Stimulated activated CD8-positive, alpha-beta memory T cell treated with anti-CD3 and anti-CD28 coated beads, Interleukin-4, amount 100 ng/mL, for 1 hour (primary cell): Measurements from ENCODE around the gene PLSCR2.
"Not testable (repeated sequence)": the region's sequence is repeated elsewhere in the genome, so short reads cannot be mapped to it uniquely, and the experiment has no call there.

Experiments
- DNase-seq, 2 donors: peaks; one replicate each; pipeline ENCODE4 v3.0.0-alpha.2; 2020; ENCODE audit warnings: low read depth in 2 of 2, low spot score in 1 of 2

PLSCR2 gene

DNA sequence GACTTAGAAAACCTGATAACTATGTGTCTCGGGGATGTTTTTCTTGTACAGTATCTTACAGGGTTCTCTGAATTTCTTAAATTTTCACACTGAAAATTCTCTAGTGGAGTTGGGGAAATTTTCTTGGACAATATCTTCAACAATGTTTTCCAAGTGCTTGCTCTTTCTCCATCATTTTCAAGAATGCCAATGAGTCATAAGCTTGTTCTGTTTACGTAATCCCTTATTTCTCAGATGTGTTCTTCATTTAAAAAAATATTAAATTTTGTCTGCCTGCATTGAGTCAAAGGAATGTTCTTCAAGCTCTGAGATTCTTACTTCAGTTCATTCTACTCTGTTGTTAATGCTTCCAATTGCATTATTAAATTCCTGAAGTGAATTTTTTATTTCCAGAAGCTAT is 21.9 kb upstream of the PLSCR2 start:
- DNase-seq: no peak

DNA sequence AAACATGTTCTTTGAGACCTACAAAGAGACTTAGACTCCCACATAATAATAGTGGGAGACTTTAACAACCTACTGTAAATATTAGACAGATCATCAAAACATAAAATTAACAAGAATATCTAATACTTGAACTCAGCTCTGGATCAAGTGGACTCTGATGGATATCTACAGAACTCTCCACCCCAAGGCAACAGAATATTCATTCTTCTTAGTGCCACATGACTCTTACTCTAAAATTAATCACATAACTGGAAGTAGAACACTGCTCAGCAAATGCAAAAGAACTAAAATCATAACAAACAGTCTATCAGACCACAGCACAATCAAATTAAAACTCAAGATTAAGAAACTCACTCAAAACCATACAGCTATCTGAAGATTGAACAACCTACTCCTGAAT is 15.9 kb upstream of the PLSCR2 start:
- DNase-seq: no peak

DNA sequence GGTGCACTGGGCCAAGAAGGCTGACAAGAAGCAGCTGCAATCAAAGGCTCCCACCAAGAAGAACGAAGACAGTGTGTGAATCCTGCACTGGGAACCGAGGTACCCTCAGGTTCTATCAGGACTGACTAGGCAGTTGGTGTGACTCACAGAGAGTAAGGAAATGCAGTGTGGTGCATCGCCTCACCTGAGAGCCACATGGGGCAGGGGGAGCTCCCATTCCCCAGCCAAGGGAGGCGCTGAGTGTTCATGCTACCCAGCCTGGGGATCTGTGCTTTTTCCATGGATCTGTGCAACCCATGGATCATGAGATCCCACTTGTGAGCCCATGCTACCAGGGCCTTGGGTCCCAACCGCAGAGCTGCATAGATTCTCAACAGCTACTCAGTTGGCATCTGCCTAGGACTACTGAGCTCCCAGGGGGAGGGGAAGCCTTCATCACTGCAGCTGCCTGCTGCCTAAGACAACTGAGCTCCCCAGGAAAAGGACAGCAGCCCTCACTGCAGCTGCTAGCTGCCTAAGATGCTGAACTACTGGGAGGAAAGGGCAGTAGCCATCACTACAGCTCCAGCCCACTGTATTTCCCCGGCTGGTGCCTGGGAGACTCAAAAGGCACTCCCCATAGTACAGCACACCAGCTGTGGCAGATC is 6.9 kb upstream of the PLSCR2 start:
- no peak for DNase-seq

DNA sequence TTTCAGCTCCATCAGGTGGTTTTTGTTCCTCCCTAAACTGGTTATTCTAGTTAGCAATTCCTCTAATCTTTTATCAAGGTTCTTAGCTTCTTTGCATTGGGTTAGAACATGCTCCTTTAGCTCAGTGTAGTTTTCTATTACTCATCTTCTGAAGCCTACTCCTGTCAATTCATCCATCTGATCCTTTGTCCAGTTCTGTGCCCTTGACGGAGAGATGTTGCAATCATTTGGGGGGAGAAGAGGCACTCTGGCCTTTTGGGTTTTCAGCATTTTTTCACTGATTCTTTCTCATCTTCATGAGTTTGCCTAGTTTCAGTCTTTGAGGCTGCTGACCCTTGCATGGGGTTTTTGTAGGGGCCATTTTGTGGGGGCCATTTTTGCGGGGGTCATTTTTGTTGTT is 5.6 kb upstream of the PLSCR2 start:
- DNase-seq: not testable (repeated sequence)

DNA sequence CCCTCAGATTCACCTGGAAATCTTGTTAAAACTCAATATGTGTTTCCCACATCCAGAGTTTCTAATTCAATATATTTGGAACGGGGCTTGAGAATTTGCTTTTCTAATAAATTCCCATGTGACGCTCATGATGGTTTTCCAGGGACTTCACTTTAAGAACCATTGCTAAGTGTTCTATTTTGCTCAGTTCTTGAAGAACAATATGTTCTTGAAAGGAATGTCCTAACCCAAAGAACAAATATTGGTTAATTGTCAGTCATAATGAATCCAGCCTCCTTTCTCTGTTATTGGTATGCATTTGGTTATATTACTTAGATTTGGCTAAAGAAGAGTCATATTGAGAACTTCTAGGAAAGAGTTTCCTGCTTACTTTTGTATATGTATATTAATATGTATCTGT is 4.4 kb upstream of the PLSCR2 start:
- DNase-seq: no peak

DNA sequence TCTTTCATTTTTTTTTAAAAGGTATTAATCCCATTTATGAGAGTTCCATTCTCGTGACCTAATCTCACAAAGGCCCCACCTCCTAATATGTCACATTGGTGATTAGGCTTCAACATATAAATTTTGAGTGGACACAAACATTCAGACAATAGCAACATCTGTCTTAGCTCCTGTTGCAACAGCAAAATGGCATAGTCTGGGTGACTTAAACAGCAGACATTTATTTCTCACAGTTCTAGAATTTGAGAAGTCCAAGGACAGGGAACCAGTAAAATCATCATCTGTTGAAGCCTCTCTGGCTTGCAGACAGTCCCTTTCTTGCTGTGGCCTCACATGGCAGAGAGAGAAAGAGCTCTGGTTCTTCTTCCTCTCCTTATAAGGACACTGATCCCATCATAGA is 3.2 kb upstream of the PLSCR2 start:
- DNase-seq: no peak

DNA sequence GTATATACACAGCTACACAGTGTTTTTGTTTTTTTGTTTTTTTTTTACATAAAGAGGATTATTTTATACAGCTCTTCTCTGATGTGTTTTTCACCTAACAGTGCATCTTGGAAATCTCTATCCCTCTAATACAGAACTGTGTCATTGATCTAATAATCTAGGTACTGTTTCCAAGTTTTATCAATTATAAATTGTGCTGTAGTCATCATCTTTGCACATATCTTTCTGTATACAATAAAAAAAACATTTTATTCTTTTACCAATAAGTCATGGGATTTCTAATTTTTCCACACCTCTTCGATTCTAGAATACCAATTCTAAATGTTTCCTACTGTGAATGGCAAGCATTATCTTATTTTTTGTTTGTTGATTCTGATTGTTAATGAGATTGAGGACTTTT is 1.7 kb upstream of the PLSCR2 start:
- no peak for DNase-seq

DNA sequence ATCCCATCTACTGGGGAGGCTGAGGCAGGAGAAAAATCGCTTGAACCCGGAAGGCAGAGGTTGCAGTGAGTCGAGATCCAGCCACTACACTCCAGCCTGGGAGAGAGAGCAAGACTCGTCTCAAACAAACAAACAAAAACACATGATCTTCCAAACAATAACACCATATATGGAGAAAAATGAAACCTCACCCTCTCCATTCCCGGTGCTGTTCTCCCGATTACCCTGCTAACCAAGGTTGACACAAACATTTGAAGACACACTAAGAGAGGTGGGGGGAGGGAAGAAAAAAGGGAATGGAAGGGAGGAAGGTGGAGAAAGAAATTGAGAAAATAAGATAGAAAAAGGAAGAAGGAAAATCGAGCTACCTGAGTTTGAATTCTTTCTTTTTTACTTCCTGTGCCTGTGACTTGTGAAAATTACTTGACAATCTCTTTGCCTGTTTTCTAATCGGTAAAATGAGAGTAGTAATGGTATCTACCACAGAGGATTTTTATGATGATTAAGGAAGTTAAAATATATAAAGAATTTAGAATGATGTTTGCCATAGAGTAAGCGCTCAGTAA is 1.1 kb upstream of the PLSCR2 start:
- DNase-seq: no peak

DNA sequence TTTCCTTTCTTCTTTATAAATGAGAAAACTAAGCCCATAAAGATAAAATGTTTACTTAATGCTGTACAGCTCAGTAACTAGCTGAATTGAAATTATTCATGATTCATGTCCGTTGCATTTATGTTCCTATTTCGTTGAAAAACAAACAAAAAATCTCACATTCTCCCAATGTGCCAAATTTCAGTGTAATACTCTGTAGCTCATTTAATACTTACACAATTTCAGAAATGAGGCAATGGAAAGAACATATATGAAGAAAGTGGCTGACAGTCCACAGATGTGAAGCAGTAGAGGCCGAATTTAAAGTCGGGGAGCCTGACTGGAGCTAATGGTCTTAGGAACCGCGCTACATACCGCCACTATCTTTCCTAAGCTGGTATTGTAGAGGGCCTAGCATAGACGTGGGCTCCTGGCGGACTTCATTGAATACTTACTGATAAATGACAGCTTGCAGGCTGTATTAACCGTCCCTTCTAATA is 651 bp downstream of the PLSCR2 start:
- no peak for DNase-seq

DNA sequence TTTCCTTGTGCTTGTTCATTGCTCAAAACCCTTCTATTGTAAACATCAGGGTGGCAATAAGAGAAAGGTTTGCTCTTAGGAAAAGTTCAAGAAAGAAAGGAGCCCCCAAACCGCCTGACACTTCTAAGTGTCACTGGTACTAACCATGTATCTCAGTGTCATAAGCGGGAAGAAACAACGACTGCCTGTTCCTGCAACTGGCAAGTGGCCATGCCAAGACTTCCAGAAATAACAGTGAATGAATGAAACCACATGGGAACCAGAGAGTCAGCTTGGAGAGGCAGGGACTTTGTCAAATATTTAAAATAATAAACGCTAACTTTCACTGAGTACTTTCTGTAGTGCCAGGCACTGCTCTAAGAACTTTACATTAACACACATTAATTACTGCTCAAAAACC is 1.1 kb downstream of the PLSCR2 start:
- DNase-seq: no peak

DNA sequence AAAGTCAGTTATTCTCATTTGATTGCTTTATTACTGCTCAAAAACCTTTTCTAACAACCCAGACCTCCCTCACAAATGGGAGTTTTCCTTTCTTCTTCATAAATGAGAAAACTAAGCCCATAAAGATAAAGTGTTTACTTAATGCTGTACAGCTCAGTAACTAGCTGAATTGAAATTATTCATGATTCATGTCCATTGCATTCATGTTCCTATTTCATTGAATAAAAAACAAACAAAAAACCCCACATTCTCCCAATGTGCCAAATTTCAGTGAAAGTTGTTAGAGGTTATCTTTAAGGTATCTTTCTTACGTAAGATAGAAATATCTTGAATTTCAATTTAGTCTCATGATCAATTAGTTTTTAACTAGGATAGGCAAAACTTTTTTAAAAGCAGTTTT is 2.8 kb downstream of the PLSCR2 start:
- no peak for DNase-seq

DNA sequence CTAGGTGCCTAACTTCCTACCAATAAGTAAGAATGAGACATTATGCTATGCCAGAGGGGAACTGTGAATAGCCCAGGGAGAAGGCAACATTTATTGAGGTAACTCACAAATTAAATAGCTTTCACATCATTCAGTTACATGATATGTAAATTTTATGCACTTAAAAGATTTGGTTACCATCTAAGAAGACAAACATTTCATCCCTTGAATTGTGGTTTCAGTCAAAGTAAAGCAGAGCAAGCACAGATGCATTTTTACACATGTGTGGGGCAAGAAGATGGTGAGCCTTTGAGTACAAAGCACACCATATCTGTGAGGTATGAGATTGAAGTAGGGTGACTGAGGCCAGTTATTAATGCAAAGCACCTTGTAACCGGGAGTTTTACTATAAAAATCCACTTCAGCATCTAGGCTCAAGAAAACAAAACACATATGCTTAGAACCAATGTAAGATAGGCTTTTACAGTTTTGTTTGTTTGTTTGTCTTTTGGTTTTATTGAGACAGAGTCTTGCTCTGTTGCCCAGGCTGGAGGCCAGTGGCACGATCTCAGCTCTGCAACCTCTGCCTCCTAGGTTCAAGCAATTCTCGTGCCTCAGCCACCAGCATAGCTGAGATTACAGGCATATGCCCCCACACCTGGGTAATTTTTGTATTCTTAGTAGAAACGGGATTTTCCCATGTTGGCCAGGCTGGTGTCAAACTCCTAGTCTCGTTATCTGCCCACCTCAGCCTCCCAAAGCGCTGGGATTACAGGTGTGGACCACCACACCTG is 3.5 kb downstream of the PLSCR2 start:
- DNase-seq: no peak

DNA sequence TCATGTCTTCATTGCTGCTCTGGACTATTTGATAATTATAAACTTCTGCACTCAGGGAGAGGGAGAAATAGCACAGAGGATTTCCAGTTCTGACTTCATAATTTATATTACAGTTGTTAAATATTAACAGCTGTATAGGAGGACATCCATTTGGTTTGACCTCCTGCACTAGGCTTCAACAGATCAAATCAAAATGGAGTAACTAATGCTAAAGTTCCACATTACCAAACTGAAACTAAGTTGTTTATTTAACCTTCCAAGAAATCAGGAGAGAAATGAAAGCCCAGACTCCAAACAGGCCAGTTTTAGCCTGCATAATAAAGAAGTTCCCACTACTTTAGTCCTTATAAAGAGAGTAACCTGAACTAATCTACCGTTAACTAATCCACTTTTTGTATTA is 4.6 kb downstream of the PLSCR2 start:
- no peak for DNase-seq

DNA sequence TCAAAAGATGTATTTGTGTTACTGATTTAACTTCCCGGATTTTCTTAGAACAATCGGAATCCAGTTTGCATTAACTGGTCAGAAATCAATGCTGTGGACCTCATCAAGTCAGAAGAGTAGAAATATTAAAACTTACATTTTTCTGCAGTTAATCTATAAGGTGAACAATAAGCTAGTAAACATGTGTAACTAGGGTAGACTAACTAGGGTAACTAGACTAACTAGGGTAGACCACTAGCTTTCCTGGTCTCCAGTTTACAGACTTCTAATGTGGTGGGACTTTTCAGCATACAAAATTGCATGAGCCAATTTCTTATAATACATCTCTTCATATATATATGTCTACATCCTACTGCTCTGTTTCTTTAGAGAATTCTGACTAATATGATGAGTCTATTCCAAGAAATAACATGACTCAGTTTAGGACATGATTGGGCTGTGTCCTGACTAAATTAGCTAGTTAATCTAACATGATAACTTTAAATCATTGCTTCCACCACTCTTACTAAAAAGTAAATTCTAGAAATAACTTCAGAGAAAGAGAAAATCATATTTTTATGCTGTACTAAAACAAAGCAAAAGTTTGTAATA is 5.3 kb downstream of the PLSCR2 start:
- no peak for DNase-seq

DNA sequence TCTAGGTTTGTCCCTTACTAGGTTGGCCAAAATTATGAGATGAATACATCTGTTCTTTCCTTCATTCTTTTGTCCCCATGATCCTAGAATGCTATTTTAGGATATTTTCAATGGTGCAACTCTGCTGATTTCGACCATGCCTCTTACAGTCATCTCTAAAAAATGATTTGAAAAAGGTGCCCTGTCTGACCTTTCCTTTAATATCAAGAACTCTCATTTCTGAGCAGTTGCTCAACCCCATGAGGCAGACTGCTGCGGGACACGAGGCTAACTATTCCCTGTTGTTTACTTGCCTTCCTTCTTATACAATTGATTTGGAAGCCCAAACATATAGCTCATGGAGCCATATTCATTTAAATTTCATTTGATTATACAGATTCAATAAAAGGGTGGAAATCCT is 14.6 kb downstream of the PLSCR2 start:
- DNase-seq: no peak

DNA sequence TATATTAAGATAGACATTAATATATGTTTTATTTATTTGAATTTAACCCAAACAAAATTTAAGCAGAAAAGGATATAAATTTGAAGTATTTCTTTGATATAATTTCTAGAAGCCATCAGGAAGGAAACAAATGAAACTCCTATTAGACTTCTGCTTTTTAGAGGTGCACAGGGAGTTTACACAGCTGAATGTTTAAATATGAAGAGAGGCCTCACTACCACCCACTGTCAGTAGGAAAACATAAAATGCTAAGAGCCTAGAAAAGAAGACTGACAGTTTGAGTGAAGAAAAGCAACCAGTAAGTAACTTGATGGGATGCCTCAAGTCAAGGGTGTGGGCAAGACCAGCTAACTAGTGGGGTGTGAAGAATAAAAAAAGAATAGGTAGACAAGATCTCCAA is 19.7 kb downstream of the PLSCR2 start:
- no peak for DNase-seq

DNA sequence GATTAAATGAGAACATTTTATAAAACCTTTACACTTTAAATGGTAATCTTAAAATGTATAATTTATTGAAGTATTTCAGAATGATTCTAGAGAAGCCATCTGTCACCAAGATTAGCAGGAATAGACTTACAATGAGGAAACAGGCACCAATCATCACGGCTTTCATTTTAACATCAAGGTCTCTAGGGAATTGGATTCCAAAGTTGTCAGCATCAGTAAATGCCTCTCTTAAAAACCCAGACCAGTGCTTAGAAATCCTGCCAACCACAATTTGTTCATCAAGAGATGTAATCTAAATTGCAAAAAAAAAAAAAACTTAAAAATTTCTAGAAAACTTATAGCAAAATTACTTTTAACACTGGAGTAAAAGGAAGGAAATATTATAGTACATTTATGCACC is 20.3 kb downstream of the PLSCR2 start:
- no peak for DNase-seq

DNA sequence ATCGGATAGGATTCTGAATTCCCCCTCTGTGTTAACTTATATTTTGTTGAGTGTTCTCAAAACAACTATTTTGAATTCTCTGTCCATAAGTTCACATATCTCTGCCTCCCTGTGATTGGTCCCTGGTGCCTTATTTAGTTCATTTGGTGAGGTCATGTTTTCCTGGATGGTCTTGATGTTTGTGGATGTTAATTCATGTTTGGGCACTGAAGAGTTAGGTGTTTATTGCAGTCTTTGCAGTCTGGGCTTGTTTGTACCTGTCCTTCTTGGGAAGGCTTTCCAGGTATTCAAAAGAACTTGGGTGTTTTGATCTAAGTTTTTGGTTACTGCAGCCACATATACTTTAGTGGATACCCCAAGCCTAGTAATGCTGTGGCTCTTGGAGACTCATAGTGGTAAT is 23.3 kb downstream of the PLSCR2 start:
- DNase-seq: no peak

DNA sequence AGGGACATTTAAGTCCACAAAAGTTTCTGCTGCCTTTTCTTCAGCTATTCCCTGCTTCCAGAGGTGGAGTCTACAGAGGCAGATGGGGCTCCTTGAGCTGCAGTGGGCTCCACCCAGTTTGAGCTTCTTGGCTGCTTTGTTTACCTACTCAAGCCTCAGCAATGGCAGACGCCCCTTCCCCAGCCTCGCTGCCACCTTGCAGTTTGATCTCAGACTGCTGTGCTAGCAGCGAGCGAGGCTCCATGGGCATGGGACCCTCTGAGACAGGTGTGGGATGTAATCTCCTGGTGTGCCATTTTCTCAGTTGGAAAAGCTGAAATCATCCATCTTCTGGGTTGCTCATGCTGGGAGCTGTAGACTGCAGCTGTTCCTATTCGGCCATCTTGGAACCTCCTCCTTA is 29.1 kb downstream of the PLSCR2 start:
- not testable (repeated sequence) for DNase-seq

DNA sequence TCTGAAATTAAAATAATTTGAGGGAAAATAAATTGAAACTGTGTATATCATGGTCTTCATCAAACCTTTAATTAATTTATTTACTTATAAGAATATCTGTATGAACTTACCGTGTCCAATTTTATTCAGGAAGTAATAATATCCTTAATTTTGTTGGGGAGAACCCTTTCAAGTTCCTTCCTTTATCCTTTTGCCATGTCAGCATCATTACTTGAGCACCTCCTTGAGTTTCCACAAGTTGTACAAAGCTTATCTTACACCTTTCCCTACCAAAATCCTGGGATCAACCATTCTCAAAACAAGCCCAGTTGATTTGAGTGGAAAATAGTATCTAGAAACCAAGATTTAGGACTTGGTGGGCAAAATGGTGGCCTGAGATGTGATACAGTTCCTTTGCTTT is 37.3 kb downstream of the PLSCR2 start:
- no peak for DNase-seq

DNA sequence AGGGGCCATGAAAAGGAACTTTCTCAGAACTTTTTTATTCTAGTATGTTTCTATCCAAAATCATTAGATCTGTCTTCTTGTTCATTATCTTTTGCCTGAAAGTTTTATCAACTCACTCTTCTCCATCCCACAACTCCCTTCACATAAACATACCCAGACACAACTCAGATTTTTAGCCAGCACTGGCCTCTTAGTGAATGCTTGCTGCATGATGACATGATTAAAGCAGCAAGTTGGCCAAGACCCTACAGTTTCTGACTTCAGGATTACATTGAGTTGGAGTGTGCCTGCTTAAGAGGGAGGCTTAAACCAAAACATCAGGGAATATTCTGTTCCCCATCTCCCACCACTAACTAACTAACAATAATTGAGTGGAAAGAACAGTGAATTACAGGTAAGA is 38.1 kb downstream of the PLSCR2 start:
- DNase-seq: no peak

DNA sequence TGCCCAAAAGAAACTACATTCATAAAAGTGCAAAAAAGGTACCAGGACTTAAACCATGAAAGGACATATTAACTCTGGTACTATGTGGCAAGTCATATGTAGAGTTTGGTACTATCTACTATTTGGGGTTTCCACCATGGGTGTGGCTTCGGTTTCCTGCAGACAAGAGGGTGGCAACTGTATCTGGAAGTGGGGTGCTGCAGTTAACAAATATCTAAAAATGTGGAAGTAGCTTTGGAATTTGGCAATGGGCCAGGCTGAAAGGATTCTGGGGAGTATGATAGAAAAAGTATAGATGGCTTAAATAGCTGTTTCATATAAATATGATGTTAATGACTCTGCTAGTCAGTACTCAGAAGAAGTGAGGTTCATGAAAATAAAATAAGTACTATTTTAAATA is 44.0 kb downstream of the PLSCR2 start:
- no peak for DNase-seq
